SK-N-SH (cell line): ENCODE results near the gene ZBTB46. TPM values are rescaled to one million over a fixed set of nuclear protein-coding genes. Genes with fewer than 3 reads are reported as not detected.
"Not testable (repeated sequence)": the region's sequence is repeated elsewhere in the genome, so short reads cannot be mapped to it uniquely, and the experiment has no call there.

Experiments used
- CTCF ChIA-PET: fragments of 300-600, 350-600 bp; formaldehyde crosslinking; extraction: SDS; loops from one replicate; lab custom pipeline; 2021; lab: Yijun Ruan, JAX
- POLR2A ChIA-PET: fragments of 350-600 bp; sonication (Branson Sonifier 250); formaldehyde crosslinking; extraction: SDS; loops from one replicate; lab custom pipeline; 2020; ENCODE audit warnings: antibody characterized with exemption, inconsistent platforms; lab: Yijun Ruan, JAX
- DNase-seq: peaks from one replicate; pipeline ENCODE4 v3.0.0; 2012
- H2AFZ ChIP-seq: fragments of 200-600 bp; sonication (generic); 2 replicates; pipeline ENCODE4 v1.8.1; 2016; ENCODE audit warnings: antibody characterized with exemption, mild to moderate bottlenecking, low read depth
- H3F3A ChIP-seq: fragments of 200-600 bp; sonication (generic); replicated peaks from 2 replicates; pipeline ENCODE3; 2016; ENCODE audit warnings: antibody characterized with exemption, mild to moderate bottlenecking; ENCODE audit not compliant: insufficient read depth
- H3K27ac ChIP-seq, 2 experiments: fragments of 200-500 bp in 1 of 2; fragments of 200-600 bp in 1 of 2; sonication (Bioruptor generic) in 1 of 2; sonication (generic), shearing (Covaris generic) in 1 of 2; 2 replicates each; pipeline versions ENCODE4 v1.5.1 to v1.6.1; 2014 to 2016; ENCODE audit warnings: low read depth in 2 of 2, inconsistent platforms in 1 of 2, low read length in 1 of 2, mild to moderate bottlenecking in 1 of 2, mixed read lengths in 1 of 2
- H3K27me3 ChIP-seq: fragments of 200-600 bp; sonication (generic), shearing (Covaris generic); 2 replicates; pipeline ENCODE4 v1.6.1; 2016; ENCODE audit warnings: mixed run types; ENCODE audit not compliant: insufficient read depth
- H3K36me3 ChIP-seq, 2 experiments: fragments of 200-500 bp in 1 of 2; fragments of 200-600 bp in 1 of 2; sonication (Bioruptor generic) in 1 of 2; sonication (generic) in 1 of 2; replicated peaks in 1 of 2; 2 replicates each; pipeline versions ENCODE3 to v1.5.1; 2014 to 2016; ENCODE audit warnings: low read length in 1 of 2, mild to moderate bottlenecking in 1 of 2; ENCODE audit not compliant: insufficient read depth in 2 of 2, control insufficient read depth in 1 of 2
- H3K4me1 ChIP-seq, 2 experiments: fragments of 200-500 bp in 1 of 2; fragments of 200-600 bp in 1 of 2; sonication (Bioruptor generic) in 1 of 2; sonication (generic), shearing (Covaris generic) in 1 of 2; 2 replicates each; pipeline versions ENCODE4 v1.5.1 to v1.6.1; 2014 to 2016; ENCODE audit warnings: low read depth in 1 of 2, low read length in 1 of 2, mixed run types in 1 of 2; ENCODE audit not compliant: insufficient read depth in 2 of 2, control insufficient read depth in 1 of 2
- H3K4me2 ChIP-seq: fragments of 200-600 bp; sonication (generic), shearing (Covaris generic); 2 replicates; pipeline ENCODE4 v1.6.1; 2017; ENCODE audit warnings: mixed run types
- H3K4me3 ChIP-seq, 2 experiments: fragments of 200-500 bp in 1 of 2; fragments of 200-600 bp in 1 of 2; sonication (Bioruptor generic) in 1 of 2; sonication (generic), shearing (Covaris generic) in 1 of 2; 2 replicates each; pipeline versions ENCODE4 v1.5.1 to v1.8.1; 2014 to 2016; ENCODE audit warnings: low read depth in 2 of 2, inconsistent platforms in 1 of 2, low read length in 1 of 2, mild to moderate bottlenecking in 1 of 2, mixed read lengths in 1 of 2, moderate library complexity in 1 of 2
- H3K79me2 ChIP-seq: fragments of 200-600 bp; sonication (generic); 2 replicates; pipeline ENCODE4 v1.8.1; 2017; ENCODE audit warnings: mild to moderate bottlenecking; ENCODE audit not compliant: insufficient read depth
- H3K9ac ChIP-seq: fragments of 200-600 bp; sonication (generic); 2 replicates; pipeline ENCODE4 v1.6.1; 2017; ENCODE audit warnings: mixed run types
- H3K9me2 ChIP-seq: fragments of 200-600 bp; sonication (generic); 2 replicates; pipeline ENCODE4 v1.6.1; 2017; ENCODE audit warnings: mixed run types
- H3K9me3 ChIP-seq: fragments of 200-600 bp; sonication (generic); 2 replicates; pipeline ENCODE4 v1.6.1; 2017; ENCODE audit warnings: mixed run types, mild to moderate bottlenecking, moderate library complexity
- H4K20me1 ChIP-seq: fragments of 200-600 bp; sonication (generic); 2 replicates; pipeline ENCODE4 v1.6.1; 2017; ENCODE audit warnings: mild to moderate bottlenecking, mixed run types; ENCODE audit not compliant: insufficient read depth
- CHD2 ChIP-seq: fragments of 150-350 bp; IDR thresholded peaks from 2 replicates; pipeline ENCODE4 v1.6.1; 2018; ENCODE audit warnings: low read length; ENCODE audit not compliant: partially characterized antibody
- EZH2phosphoT487 ChIP-seq: fragments of 200-600 bp; sonication (generic); IDR thresholded peaks from 2 replicates; pipeline ENCODE4 v1.6.1; 2017; ENCODE audit warnings: low read depth, mixed run types, mild to moderate bottlenecking, antibody characterized with exemption, moderate library complexity, borderline replicate concordance
- FOSL2 ChIP-seq: IDR thresholded peaks from 2 replicates; pipeline ENCODE4 v1.4.0; 2012; ENCODE audit warnings: low read depth, mild to moderate bottlenecking, moderate library complexity, borderline replicate concordance
- FOXJ3 ChIP-seq: sonication (generic); formaldehyde crosslinking; IDR thresholded peaks from 2 replicates; pipeline ENCODE4 v1.5.1; 2020; ENCODE audit warnings: mild to moderate bottlenecking, missing genetic modification reagents
- FOXM1 ChIP-seq: IDR thresholded peaks from 2 replicates; pipeline ENCODE4 v1.4.0; 2012; ENCODE audit warnings: low read depth, mild to moderate bottlenecking
- GABPA ChIP-seq: IDR thresholded peaks from 2 replicates; pipeline ENCODE4 v1.4.0; 2012; ENCODE audit warnings: low read depth, mild to moderate bottlenecking
- GATA2 ChIP-seq: sonication (generic); formaldehyde crosslinking; IDR thresholded peaks from 2 replicates; pipeline ENCODE4 v1.5.0; 2020; ENCODE audit warnings: mild to moderate bottlenecking, missing genetic modification reagents
- JUND ChIP-seq: IDR thresholded peaks from 2 replicates; pipeline ENCODE4 v1.4.0; 2012
- MXI1 ChIP-seq: IDR thresholded peaks from 2 replicates; pipeline ENCODE4 v1.6.1; 2012; ENCODE audit warnings: mild to moderate bottlenecking, low read depth, low read length, improper control_type of control experiment
- RCOR1 ChIP-seq: fragments of 150-350 bp; IDR thresholded peaks from 2 replicates; pipeline ENCODE4 v1.6.1; 2017; ENCODE audit warnings: antibody characterized with exemption, low read length
- RXRA ChIP-seq: IDR thresholded peaks from 2 replicates; pipeline ENCODE4 v1.4.0; 2012; ENCODE audit warnings: low read depth, mild to moderate bottlenecking, borderline replicate concordance
- SMC3 ChIP-seq: IDR thresholded peaks from 2 replicates; pipeline ENCODE4 v1.6.1; 2012; ENCODE audit warnings: low read depth, low read length, improper control_type of control experiment
- TCF12 ChIP-seq: IDR thresholded peaks from 2 replicates; pipeline ENCODE4 v1.4.0; 2012
- TEAD4 ChIP-seq: IDR thresholded peaks from 2 replicates; pipeline ENCODE4 v1.4.0; 2012; ENCODE audit warnings: mild to moderate bottlenecking, borderline replicate concordance; ENCODE audit not compliant: insufficient read depth
- USF2 ChIP-seq: fragments of 150-350 bp; IDR thresholded peaks from 2 replicates; pipeline ENCODE4 v1.6.1; 2017; ENCODE audit warnings: antibody characterized with exemption, low read length, low read depth, borderline replicate concordance
- YY1 ChIP-seq: IDR thresholded peaks from 2 replicates; pipeline ENCODE4 v1.4.0; 2012; ENCODE audit warnings: low read depth, mild to moderate bottlenecking
- WGBS: methylation state at CpG from one replicate; pipeline ENCODE4 v1.1.6; 2017; ENCODE audit warnings: low lambda C conversion rate; 5-methylcytosine and 5-hydroxymethylcytosine counted together
- polyA plus RNA-seq, 3 experiments: library from polyadenylated mRNA; depleted of rRNA; stranded (reverse); fragments of >200 nt; gene quantifications; 2 replicates each; pipeline ENCODE4 v1.2.3, GENCODE V29; 2012
- TF ChIP-seq, protein P1 (sequence below): IDR thresholded peaks from 2 replicates; pipeline ENCODE4 v1.4.0; 2012; ENCODE audit warnings: low read depth
- TF ChIP-seq, protein P2 (sequence below): fragments of 150-350 bp; IDR thresholded peaks from 2 replicates; pipeline ENCODE4 v1.6.1; 2016; ENCODE audit warnings: mild to moderate bottlenecking, low read depth, low read length
- TF ChIP-seq, protein P3 (sequence below): IDR thresholded peaks from 2 replicates; pipeline ENCODE4 v1.4.0; 2012; ENCODE audit warnings: low read depth, borderline replicate concordance
- TF ChIP-seq, protein P4 (sequence below): IDR thresholded peaks from 2 replicates; pipeline ENCODE4; 2012

Gene ZBTB46
- polyA plus RNA-seq, 1 of the 3 experiments (the other 2 are of a cell fraction), result 0.15 TPM

DNA sequence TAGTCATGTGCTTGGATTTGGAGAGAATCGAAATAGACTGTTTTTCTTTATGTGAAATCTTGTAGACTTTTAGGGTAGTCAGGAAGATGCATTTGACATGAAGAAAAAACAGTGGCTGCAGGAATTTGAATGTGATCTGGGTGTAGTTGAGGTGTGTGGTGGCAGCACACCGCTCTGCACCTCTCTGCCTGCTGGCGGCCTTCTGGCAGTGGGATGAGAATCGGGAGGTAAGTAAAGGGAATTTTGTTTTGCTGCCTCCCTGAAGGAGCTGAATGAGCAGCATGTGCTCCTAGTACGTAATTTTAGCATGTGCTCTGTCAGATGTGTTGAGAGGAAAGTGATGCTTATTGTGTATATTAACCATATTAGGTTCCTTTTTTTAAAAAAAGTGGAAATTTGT is 37.2 kb upstream of the ZBTB46 start (continued):
- no peak for TF ChIP-seq CHD2

DNA sequence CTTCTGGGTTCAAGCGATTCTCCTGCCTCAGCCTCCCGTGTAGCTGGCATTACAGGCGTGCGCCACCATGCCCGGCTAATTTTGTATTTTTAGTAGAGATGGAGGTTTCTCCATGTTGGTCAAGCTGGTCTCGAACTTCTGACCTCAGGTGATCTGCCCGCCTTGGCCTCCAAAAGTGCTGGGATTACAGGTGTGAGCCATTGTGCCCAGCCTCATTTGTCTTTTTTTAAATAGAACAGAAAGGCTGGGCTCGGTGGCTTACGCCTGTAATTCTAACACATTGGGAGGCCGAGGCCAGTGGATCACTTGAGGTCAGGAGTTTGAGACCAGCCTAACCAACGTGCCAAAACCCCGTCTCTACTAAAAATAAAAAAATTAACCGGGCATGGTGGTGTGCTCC is 36.0 kb upstream of the ZBTB46 start:
- H3F3A ChIP-seq, DNase-seq, H3K27me3 ChIP-seq, H3K27ac ChIP-seq, H3K9ac ChIP-seq, H3K9me3 ChIP-seq, POLR2A ChIA-PET, H4K20me1 ChIP-seq, H3K4me3 ChIP-seq, H2AFZ ChIP-seq, H3K9me2 ChIP-seq: not testable (repeated sequence)
- H3K79me2 ChIP-seq, result peaks cover 83% of the 10 kb centered on the region
- CTCF ChIA-PET, result interaction anchor here (1.5 to 4.2 kb wide), 2 partner anchors 20 to 93 kb away, joined by 5 to 30 read pairs; no protein-coding TSS in a partner anchor
- 0 out of 2 replicates have a peak overlapping the region, but pooled peaks have one; percentile 98 for H3K4me2 ChIP-seq
- peaks cover 0 to 11% of the 10 kb centered on the region in 2 experiments; a peak in 1 of 4 replicates for H3K4me1 ChIP-seq
- H3K36me3 ChIP-seq, result peaks cover 19 to 36% of the 10 kb centered on the region in 2 experiments
- 95% methylated on average over 13 of the region's 13 CpGs for WGBS

DNA sequence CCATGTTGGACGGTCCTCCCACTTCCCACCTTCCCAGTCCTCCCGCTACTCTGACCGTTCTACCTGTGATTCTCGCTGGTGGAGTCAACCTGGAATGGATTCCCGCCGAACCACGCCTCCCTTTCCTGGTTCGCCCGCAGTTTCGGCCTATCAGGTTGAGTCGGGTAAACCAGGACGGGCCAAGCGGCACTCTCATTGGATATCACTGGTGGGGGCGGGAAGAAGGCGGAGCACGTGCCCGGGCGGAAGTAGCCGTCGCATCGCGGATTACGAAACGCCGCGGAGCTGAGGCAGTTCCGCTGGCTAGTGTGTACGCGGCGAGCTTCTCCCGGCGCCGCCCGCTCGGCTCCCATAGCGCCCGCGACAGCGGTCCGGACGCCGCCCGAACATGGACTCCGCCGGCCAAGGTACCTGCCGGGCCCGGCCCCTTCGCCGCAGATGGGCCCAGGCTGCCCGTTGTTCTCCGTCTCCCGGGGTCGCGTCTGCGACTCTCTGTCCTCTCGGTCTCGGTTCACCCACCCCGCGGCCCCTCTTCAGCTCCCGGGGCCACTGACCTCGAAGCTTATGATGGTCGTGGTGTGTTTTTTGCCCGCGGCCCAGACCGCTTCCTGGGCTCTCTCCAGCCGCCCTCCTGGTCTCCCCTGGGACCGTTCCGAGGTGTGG is 34.0 kb upstream of the ZBTB46 start, which contains the start of gene TPD52L2:
Gene TPD52L2, plus strand, starts transcription at position 293 of the 663 bp plus-strand sequence. Its CDS starts 96 bp downstream, at position 389.
- peak within 1 kb of the TSS; percentile 98 for H3K4me2 ChIP-seq
- H3K27me3 ChIP-seq, result no peaks in the 10 kb centered on the region
- peak within 1 kb of the TSS; percentile 78 to 97 for H3K4me3 ChIP-seq
- peaks cover 3% of the 10 kb centered on the region for H3F3A ChIP-seq
- peaks cover 20 to 23% of the 10 kb centered on the region in 2 experiments for H3K36me3 ChIP-seq
- ChIA-PET POLR2A (interaction anchor here (0.6 to 2.1 kb wide), 13 partner anchors 10 to 329 kb away, joined by 3 to 12 read pairs (median 3); partner anchors contain the start of genes PRPF6, STMN3 and TCEA2), CTCF (interaction anchor here (0.9 to 4.2 kb wide), 11 partner anchors 11 to 117 kb away, joined by 3 to 30 read pairs (median 4); partner anchors contain the start of gene PRPF6)
- H3K9me3 ChIP-seq, result no peaks in the 10 kb centered on the region
- peaks cover 0 to 11% of the 10 kb centered on the region in 2 experiments; a peak in 1 of 4 replicates for H3K4me1 ChIP-seq
- H2AFZ ChIP-seq, result peak within 1 kb of the TSS; percentile 87
- peak within 1 kb of the TSS; percentile 95 for H3K9ac ChIP-seq
- peaks cover 65% of the 10 kb centered on the region for H3K79me2 ChIP-seq
- 2% methylated on average over 24 of the region's 68 CpGs for WGBS
- peak; percentile 98 for DNase-seq
- H3K9me2 ChIP-seq, result no peaks in the 10 kb centered on the region
- 0 out of 2 replicates have a peak, but pooled peaks cover 5% of the 10 kb centered on the region for H4K20me1 ChIP-seq
- peak within 1 kb of the TSS; percentile 78 to 84 for H3K27ac ChIP-seq
- no peak for TF ChIP-seq EZH2phosphoT487
- no peak for TF ChIP-seq TEAD4
- TF ChIP-seq FOXJ3 (CRISPR knock-in tag), result no peak
- no peak for TF ChIP-seq GATA2 (CRISPR knock-in tag)
- TF ChIP-seq USF2, result no peak; the same call in 1 of the 2 replicates
- TF ChIP-seq, protein P1, sequence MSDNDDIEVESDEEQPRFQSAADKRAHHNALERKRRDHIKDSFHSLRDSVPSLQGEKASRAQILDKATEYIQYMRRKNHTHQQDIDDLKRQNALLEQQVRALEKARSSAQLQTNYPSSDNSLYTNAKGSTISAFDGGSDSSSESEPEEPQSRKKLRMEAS, result peak; percentile 97
- TF ChIP-seq TCF12, result peak; percentile 10; the same call in 1 of the 2 replicates
- peak; percentile 96 for TF ChIP-seq GABPA
- TF ChIP-seq, protein P2, sequence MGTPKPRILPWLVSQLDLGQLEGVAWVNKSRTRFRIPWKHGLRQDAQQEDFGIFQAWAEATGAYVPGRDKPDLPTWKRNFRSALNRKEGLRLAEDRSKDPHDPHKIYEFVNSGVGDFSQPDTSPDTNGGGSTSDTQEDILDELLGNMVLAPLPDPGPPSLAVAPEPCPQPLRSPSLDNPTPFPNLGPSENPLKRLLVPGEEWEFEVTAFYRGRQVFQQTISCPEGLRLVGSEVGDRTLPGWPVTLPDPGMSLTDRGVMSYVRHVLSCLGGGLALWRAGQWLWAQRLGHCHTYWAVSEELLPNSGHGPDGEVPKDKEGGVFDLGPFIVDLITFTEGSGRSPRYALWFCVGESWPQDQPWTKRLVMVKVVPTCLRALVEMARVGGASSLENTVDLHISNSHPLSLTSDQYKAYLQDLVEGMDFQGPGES, result no peak
- TF ChIP-seq, protein P3, sequence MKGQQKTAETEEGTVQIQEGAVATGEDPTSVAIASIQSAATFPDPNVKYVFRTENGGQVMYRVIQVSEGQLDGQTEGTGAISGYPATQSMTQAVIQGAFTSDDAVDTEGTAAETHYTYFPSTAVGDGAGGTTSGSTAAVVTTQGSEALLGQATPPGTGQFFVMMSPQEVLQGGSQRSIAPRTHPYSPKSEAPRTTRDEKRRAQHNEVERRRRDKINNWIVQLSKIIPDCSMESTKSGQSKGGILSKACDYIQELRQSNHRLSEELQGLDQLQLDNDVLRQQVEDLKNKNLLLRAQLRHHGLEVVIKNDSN, result peak; percentile 90
- no peak for TF ChIP-seq RXRA
- TF ChIP-seq RCOR1, result no peak
- no peak for TF ChIP-seq JUND
- TF ChIP-seq CHD2, result peak; percentile 82
- TF ChIP-seq SMC3, result no peak
- no peak for TF ChIP-seq FOSL2
- TF ChIP-seq FOXM1, result no peak
- peak; percentile 70; the same call in 1 of the 2 replicates for TF ChIP-seq YY1
- peak; percentile 92 for TF ChIP-seq MXI1
- TF ChIP-seq, protein P4, sequence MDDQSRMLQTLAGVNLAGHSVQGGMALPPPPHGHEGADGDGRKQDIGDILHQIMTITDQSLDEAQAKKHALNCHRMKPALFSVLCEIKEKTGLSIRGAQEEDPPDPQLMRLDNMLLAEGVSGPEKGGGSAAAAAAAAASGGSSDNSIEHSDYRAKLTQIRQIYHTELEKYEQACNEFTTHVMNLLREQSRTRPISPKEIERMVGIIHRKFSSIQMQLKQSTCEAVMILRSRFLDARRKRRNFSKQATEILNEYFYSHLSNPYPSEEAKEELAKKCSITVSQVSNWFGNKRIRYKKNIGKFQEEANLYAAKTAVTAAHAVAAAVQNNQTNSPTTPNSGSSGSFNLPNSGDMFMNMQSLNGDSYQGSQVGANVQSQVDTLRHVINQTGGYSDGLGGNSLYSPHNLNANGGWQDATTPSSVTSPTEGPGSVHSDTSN, result no peak; the same call in 1 of the 2 replicates
